Right lobe of liver (tissue), 6 donors: Measurements from ENCODE around the gene CLASRP. TPM values are rescaled to one million over a fixed set of nuclear protein-coding genes. Genes with fewer than 3 reads are reported as not detected.
A peak's percentile ranks its signal among the peaks of the same experiment; 100 is the strongest.

Source experiments
- ATAC-seq, 4 donors: fragments of 200-7000 bp; cut with Tn5 transposase; one replicate each; pipeline ENCODE4 v1.9.1; 2020; ENCODE audit warnings: mild to moderate bottlenecking in 4 of 4, moderate library complexity in 4 of 4
- DNase-seq, 3 donors: peaks; one replicate each; pipeline ENCODE4 v3.0.0-alpha.2; 2020
- H3K27ac ChIP-seq, 3 donors: fragments of 200-600 bp; one replicate each; pipeline ENCODE4 v1.8.0; 2022
- H3K27me3 ChIP-seq, 2 donors: fragments of 200-600 bp; one replicate each; pipeline ENCODE4 v1.8.0; 2022
- H3K36me3 ChIP-seq, 4 donors: fragments of 200-600 bp; sonication (generic) in 1 of 4; one replicate each; pipeline versions ENCODE4 v1.5.1 to v1.8.0; 2017 to 2022; ENCODE audit warnings: control low read depth in 1 of 4
- H3K4me1 ChIP-seq, 4 donors: fragments of 200-600 bp; sonication (generic) in 1 of 4; one replicate each; pipeline versions ENCODE4 v1.5.1 to v1.8.0; 2017 to 2022; ENCODE audit warnings: control low read depth in 1 of 4
- H3K4me3 ChIP-seq, 3 donors: fragments of 200-600 bp; one replicate each; pipeline ENCODE4 v1.8.0; 2022
- H3K9me3 ChIP-seq, 4 donors: fragments of 200-600 bp; sonication (generic) in 1 of 4; one replicate each; pipeline versions ENCODE4 v1.5.1 to v1.8.0; 2017 to 2022; ENCODE audit warnings: control low read depth in 1 of 4
- POLR2A ChIP-seq: fragments of 450-650 bp; IDR thresholded peaks from one replicate; pipeline ENCODE4 v1.6.1; 2017; ENCODE audit warnings: antibody characterized with exemption, mild to moderate bottlenecking
- WGBS: methylation state at CpG from one replicate; pipeline ENCODE4 v1.1.6; 2018; ENCODE audit warnings: low coverage, low lambda C conversion rate; ENCODE audit not compliant: insufficient coverage; ENCODE audit errors: missing lambda C conversion rate; 5-methylcytosine and 5-hydroxymethylcytosine counted together
- intact Hi-C, 2 donors: fragments of 100-400 bp; cut with DNase I; formaldehyde crosslinking; loops; one replicate each; pipeline versions ENCODE4 v1.11.2 to v1.14.1; 2022
- total RNA-seq, 6 experiments: library from RNA; depleted of rRNA in 2 of 6; stranded (reverse); fragments of >200 nt in 2 of 6; fragmentation: NEBNext Ultra II Directional in 3 of 6; extraction: Animal tissue kit (Norgen Biotek cat#: 25700) in 3 of 6; gene quantifications; one replicate each; pipeline versions ENCODE4 v1.1.0 to v1.2.4, GENCODE V29; 2016 to 2023
- TF ChIP-seq, protein P1 (sequence below), 4 donors: fragments of 200-600 bp in 3 of 4; fragments of 450-650 bp in 1 of 4; IDR thresholded peaks; one replicate each; pipeline versions ENCODE4 v1.5.1 to v1.8.0; 2016 to 2022; ENCODE audit warnings: antibody characterized with exemption in 4 of 4, mild to moderate bottlenecking in 2 of 4
- donor health status: DM: no; HTN: yes; CAD: no.
- donor health status: DM: no; HTN: no; CAD: no.
- donor health status: DM: no; HTN: no; CAD: no.
- donor health status: DM: no; HTN: yes; CAD: no.
- donor health status: DM: no; HTN: yes; CAD: no.

CLASRP gene
- total RNA-seq, 6 experiments from 2014 or later, result 30.5 to 66.8 (median 44.8) TPM

- no peak for TF ChIP-seq POLR2A
- TF ChIP-seq, protein P1, sequence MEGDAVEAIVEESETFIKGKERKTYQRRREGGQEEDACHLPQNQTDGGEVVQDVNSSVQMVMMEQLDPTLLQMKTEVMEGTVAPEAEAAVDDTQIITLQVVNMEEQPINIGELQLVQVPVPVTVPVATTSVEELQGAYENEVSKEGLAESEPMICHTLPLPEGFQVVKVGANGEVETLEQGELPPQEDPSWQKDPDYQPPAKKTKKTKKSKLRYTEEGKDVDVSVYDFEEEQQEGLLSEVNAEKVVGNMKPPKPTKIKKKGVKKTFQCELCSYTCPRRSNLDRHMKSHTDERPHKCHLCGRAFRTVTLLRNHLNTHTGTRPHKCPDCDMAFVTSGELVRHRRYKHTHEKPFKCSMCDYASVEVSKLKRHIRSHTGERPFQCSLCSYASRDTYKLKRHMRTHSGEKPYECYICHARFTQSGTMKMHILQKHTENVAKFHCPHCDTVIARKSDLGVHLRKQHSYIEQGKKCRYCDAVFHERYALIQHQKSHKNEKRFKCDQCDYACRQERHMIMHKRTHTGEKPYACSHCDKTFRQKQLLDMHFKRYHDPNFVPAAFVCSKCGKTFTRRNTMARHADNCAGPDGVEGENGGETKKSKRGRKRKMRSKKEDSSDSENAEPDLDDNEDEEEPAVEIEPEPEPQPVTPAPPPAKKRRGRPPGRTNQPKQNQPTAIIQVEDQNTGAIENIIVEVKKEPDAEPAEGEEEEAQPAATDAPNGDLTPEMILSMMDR (IDR thresholded peaks at IDR 0.05), result no peak
- 89% methylated on average over 15 of the region's 38 CpGs for WGBS
- no peaks in the 10 kb centered on the region for H3K4me1 ChIP-seq
- H3K27ac ChIP-seq, result no peak overlapping the region
- H3K9me3 ChIP-seq, result no peaks in the 10 kb centered on the region
- H3K4me3 ChIP-seq, result no peak overlapping the region
- H3K36me3 ChIP-seq, result peaks cover 12 to 80% (median 38%) of the 10 kb centered on the region in 4 donors
- ATAC-seq, result no peak
- no peaks in the 10 kb centered on the region for H3K27me3 ChIP-seq
- no peak for DNase-seq
- intact Hi-C loops, result loop anchor here in 1 of 2 donors (10.0 kb wide), 1 partner anchor 182 kb away; no protein-coding TSS in a partner anchor
Measured at GRCh38 chr19:45066921-45067661, 28.2 kb downstream of the CLASRP start.

DNA sequence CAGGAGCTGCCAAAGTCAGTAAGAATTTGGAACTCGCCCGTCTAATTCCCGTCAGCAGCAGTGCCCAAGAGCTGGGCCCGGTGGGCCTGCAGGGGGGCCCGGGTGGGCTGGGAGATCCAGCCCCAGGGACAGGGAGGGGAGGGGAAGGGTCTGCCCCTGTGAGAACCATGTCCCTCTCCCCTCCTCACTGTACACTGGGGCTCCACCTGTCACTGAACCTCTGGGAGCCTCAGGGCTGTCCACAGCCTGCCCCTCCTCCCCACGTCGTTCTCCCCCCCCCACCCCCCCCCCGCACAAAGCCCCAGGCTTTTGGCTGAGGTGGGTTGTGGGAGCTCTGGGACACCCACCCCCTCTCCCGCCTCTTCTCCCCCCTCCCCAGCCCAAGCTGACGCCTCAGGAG, 29.2 kb downstream of the CLASRP start:
- H3K36me3 ChIP-seq, result peaks cover 12 to 73% (median 37%) of the 10 kb centered on the region in 4 donors
- intact Hi-C loops, result loop anchor here in 1 of 2 donors (10.0 kb wide), 1 partner anchor 183 kb away; no protein-coding TSS in a partner anchor
- TF ChIP-seq, protein P1 (IDR thresholded peaks at IDR 0.05), result no peak
- no peak for TF ChIP-seq POLR2A

DNA sequence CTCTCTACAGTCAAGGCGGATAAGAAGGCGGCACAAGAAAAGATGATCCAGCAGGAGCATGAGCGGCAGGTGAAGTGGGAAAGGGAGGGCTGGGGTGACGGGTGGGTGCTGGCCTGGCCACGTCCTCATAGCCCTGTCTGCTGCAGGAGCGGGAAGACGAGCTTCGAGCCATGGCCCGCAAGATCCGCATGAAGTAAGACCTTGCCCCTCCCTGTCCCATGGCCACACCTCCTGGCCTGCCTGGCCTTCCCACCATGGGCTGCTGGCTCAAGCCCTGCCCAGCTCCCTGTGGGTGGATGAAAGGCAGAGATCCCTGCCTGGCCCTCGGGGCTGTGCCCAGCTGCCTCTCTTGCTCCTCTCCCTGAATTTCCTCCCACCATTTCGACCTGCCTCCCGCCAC, 30.2 kb downstream of the CLASRP start:
- ATAC-seq (peak; percentile 33 to 64 (median 44)), DNase-seq (no peak)
- Histone ChIP-seq H3K27me3 (no peaks in the 10 kb centered on the region), H3K4me3 (no peak overlapping the region), H3K4me1 (no peaks in the 10 kb centered on the region), H3K27ac (no peak overlapping the region), H3K9me3 (no peaks in the 10 kb centered on the region), H3K36me3 (peaks cover 9 to 63% (median 33%) of the 10 kb centered on the region in 4 donors)
- 79% methylated on average over 6 of the region's 13 CpGs for WGBS
- TF ChIP-seq, protein P1 (IDR thresholded peaks at IDR 0.05), result no peak
- no peak for TF ChIP-seq POLR2A
- intact Hi-C loops, result loop anchor here in 1 of 2 donors (10.0 kb wide), 1 partner anchor 184 kb away; no protein-coding TSS in a partner anchor

More for the DNA sequence above, 29.2 kb downstream of the CLASRP start:
- H3K4me1 ChIP-seq, result no peaks in the 10 kb centered on the region
- no peak overlapping the region for H3K27ac ChIP-seq
- DNase-seq (no peak), ATAC-seq (no peak)
- no peaks in the 10 kb centered on the region for H3K9me3 ChIP-seq
- WGBS, result no CpG with 5 or more reads among the region's 10 CpGs
- no peak overlapping the region for H3K4me3 ChIP-seq
- H3K27me3 ChIP-seq, result no peaks in the 10 kb centered on the region

DNA sequence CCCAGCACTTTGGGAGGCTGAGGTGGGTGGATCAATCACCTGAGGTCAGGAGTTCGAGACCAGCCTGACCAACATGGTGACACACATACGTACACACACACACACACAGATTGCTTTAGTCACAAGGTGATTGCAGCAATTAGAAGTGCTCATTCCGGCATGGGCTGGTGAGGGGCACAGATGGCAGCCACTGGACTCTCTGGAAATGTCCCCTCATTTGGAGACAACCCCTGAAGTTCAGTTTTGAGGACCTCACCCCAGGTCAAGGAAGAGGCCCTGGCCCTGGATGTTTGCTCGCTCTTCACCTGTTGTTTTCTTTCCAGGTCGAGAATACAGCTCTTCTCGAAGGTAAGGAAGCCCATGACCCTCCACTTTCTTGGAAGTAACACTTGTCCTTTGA, 31.4 kb downstream of the CLASRP start:
- Histone ChIP-seq H3K4me1 (no peaks in the 10 kb centered on the region), H3K27me3 (no peaks in the 10 kb centered on the region), H3K9me3 (no peaks in the 10 kb centered on the region), H3K4me3 (no peak overlapping the region), H3K27ac (no peak overlapping the region), H3K36me3 (peaks cover 4 to 52% (median 28%) of the 10 kb centered on the region in 4 donors)
- DNase-seq (no peak), ATAC-seq (no peak)
- WGBS, result 77% methylated on average over 3 of the region's 6 CpGs
- TF ChIP-seq POLR2A, result no peak
- TF ChIP-seq, protein P1 (IDR thresholded peaks at IDR 0.05), result no peak
- intact Hi-C loops, result no loop called here
